Measurements from ENCODE around the gene ITGA3. TPM values are rescaled to one million over a fixed set of nuclear protein-coding genes. Genes with fewer than 3 reads are reported as not detected.
A peak's percentile ranks its signal among the peaks of the same experiment; 100 is the strongest.

Gene ITGA3
- polyA plus RNA-seq, 1 experiment, result 184 TPM

GRCh38 chr17:50114849-50115357, 59.0 kb downstream of the ITGA3 start:
- Histone ChIP-seq H3K4me3 (ENCODE audit: low read depth, low read length) (no peak overlapping the region), H3K36me3 (ENCODE audit: control insufficient read depth, insufficient read depth, low read length) (peaks cover 6% of the 10 kb centered on the region), H3K27me3 (ENCODE audit: control insufficient read depth, insufficient read depth, low read length) (peaks cover 2% of the 10 kb centered on the region)
- peak; percentile 75 for TF ChIP-seq CTCF (IDR thresholded peaks at IDR 0.05; ENCODE audit: insufficient read depth, low read depth, low read length)
- ChIA-PET CTCF (interaction anchor here (0.6 to 9.0 kb wide), 20 partner anchors 8 to 283 kb away, joined by 3 to 53 read pairs (median 4); partner anchors contain the start of genes LRRC59 and SGCA), POLR2A (interaction anchor here (0.6 kb wide), 1 partner anchor 125 kb away, joined by 8 read pairs; no protein-coding TSS in a partner anchor)
- no peak for DNase-seq (ENCODE audit: low read depth)

GRCh38 chr17:50115756-50116155, 59.8 kb downstream of the ITGA3 start:
- POLR2A ChIA-PET, result no interaction called here
- Histone ChIP-seq H3K36me3 (ENCODE audit: control insufficient read depth, insufficient read depth, low read length) (peaks cover 3% of the 10 kb centered on the region), H3K27me3 (ENCODE audit: control insufficient read depth, insufficient read depth, low read length) (peaks cover 2% of the 10 kb centered on the region), H3K4me3 (ENCODE audit: low read depth, low read length) (no peak overlapping the region)
- CTCF ChIA-PET, result interaction anchor here (0.5 to 9.0 kb wide), 15 partner anchors 7 to 282 kb away, joined by 3 to 53 read pairs (median 8); partner anchors contain the start of gene LRRC59
- TF ChIP-seq CTCF (IDR thresholded peaks at IDR 0.05; ENCODE audit: insufficient read depth, low read depth, low read length), result no peak
- no peak for DNase-seq (ENCODE audit: low read depth)

GRCh38 chr17:50117202-50118051, 61.5 kb downstream of the ITGA3 start:
- ChIA-PET CTCF (interaction anchor here (0.9 to 9.0 kb wide), 14 partner anchors 9 to 179 kb away, joined by 3 to 53 read pairs (median 5); no protein-coding TSS in a partner anchor), POLR2A (no interaction called here)
- H3K4me3 ChIP-seq (ENCODE audit: low read depth, low read length), result no peak overlapping the region
- H3K36me3 ChIP-seq (ENCODE audit: control insufficient read depth, insufficient read depth, low read length), result peaks cover 3% of the 10 kb centered on the region
- TF ChIP-seq CTCF (IDR thresholded peaks at IDR 0.05; ENCODE audit: insufficient read depth, low read depth, low read length), result peak; percentile 41
- H3K27me3 ChIP-seq (ENCODE audit: control insufficient read depth, insufficient read depth, low read length), result peaks cover 2% of the 10 kb centered on the region
- no peak for DNase-seq (ENCODE audit: low read depth)

- Histone ChIP-seq H3K4me3 (ENCODE audit: low read depth, low read length) (no peak overlapping the region), H3K27me3 (ENCODE audit: control insufficient read depth, insufficient read depth, low read length) (peaks cover 2% of the 10 kb centered on the region), H3K36me3 (ENCODE audit: control insufficient read depth, insufficient read depth, low read length) (peaks cover 3% of the 10 kb centered on the region)
- no peak for DNase-seq (ENCODE audit: low read depth)
- CTCF ChIA-PET, result interaction anchor here (1.0 to 9.0 kb wide), 11 partner anchors 10 to 178 kb away, joined by 3 to 53 read pairs (median 6); partner anchors contain the start of gene PDK2
- POLR2A ChIA-PET, result no interaction called here
- TF ChIP-seq CTCF (IDR thresholded peaks at IDR 0.05; ENCODE audit: insufficient read depth, low read depth, low read length), result no peak
These were observed 62.3 kb downstream of the ITGA3 start for GRCh38 chr17:50118076-50118827.
